Activated CD8-positive, alpha-beta memory T cell treated with anti-CD3 and anti-CD28 coated beads, Interleukin-2, amount 50 U/mL, for 24 hours (primary cell): ENCODE results near the gene TLE6.
A peak's percentile ranks its signal among the peaks of the same experiment; 100 is the strongest.
"Not testable (repeated sequence)": the region's sequence is repeated elsewhere in the genome, so short reads cannot be mapped to it uniquely, and the experiment has no call there.

Experiments used
- DNase-seq: peaks from one replicate; pipeline ENCODE4 v3.0.0-alpha.2; 2020; ENCODE audit errors: extremely low read depth

The TLE6 gene

DNA sequence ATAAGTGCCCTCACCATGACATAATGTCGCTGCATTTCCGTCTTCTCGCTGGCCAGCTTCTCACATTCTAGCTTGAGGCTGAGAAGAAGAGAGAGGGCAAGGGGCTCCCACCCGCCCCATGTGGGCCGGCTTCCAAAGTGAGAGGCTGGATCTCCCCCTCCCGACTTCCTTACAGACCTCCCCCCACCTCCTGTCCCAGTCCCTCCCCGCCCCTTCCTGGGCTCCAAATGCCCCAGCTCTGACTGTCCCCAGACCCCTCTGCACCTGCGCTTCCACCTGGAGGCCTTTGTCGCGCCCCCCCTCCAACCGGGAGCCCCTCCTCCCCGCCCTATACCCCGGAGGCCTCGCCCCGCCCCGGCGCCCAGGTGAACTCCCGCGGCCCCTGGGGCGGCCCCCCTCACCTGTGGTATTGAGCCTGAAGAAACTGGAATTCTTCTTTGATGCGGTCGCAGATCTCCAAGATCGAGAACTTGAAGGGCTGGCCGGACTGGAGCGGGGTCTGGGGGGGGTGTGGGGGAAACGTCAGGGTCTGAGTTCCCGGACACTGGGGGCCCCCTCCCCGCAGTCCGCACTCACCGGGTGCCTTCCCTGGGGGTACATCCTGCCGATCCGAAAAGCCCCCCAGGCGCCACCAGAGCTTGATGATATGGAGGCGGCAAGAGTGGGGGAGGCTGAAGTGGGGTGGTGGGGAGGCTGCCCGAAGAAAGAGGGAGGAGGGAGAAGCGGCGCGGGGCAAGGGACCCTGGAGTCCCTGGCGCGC, 51.1 kb downstream of the TLE6 start:
- no peak for DNase-seq

DNA sequence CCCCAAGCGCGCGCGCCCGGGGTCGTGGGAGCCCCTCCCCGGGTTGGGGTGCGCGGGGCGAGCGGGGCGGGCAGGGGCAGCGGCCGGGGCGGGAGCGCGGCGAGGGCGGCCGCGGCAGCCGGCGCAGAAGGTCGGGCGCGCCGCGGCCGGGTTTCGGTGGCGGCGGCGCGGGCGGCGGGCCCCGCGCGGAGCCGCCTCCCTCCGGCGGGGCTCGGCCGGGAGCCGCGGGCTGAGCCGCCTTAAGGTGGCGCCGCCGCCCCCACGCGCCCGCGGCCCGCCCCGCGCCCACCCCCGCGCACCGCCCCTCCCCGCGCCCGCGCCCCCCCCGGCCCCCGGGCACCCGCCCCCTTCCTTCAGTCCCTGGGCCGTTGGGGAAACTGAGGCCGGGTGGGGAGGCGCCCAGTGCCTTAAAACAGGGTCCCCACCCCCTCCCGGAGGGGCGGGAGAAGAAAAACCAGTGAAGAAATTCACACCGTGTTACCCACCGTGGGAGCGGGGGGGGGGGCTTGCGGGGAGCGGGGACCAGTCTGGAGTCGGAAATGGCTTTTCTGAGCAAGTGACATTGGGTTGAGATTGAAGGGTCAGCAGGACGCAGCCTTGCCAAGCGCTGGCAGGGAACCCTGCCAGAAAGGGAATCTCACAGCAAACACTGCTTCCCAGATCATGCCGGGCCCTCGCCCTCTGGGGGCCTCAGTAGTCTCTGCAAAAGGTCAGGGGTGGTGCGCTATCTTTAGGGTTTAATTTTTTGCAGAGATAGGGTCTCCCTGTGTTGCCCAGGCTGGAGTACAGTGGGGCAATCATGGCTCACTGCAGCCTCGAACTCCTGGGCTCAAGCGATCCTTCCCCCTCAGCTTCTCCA, 51.9 kb downstream of the TLE6 start, which contains the start of gene TLE2:
TSS of gene TLE2 (minus strand) at position 216 of the 859 bp plus-strand sequence. CDS start 376 bp downstream, outside the sequence.
- no peak for DNase-seq

DNA sequence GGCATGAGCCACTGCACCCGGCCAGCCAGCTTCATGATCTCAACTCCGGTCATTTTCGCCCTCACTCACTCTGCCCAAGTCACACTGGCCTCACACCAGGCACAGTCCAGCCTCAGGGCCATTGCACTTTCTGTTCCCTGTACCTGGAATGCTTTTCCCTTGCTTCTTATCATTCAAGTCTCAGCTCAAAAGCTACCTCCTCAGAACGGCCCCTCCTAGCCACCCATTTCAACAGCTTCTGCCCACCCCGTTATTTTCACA, 54.2 kb downstream of the TLE6 start:
- DNase-seq: no peak

DNA sequence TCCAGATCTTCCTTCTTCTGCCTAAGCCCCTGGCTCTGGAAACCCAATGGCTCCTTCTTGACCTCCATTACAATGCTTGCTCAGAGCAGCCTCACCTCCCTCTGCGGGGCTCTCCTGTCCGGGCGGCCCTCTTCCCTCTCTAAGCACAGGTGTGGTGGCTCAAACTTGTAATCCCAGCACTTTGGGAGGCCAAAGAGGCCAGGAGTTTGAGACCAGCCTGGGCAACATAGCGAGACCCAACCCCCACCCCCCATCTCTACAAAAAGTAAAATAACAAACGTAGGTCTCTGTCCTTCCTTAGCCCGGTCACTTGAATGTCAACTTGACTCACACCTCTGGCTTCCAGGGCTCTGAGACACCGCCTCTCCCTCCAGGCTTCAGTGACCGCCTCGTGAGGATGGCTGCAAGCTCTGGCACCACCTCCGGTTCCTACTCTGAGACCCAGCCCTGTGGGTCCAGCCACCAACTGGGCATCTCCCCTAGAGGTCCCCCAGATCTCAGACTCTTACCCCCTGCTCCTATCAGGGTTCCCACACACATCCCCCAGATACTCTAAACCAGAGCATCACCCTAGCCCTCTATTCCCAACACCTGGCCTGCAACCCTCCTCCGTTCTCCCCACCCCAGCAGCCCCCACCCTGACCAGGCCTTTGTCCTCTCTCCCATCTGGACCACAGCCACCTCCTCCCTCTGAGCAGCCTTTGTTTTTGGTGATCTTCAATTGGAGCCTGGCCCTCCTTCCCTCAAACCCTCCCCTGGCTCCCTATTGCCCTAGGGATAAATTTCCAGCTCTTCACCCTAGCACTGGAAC, 56.4 kb downstream of the TLE6 start:
- DNase-seq: no peak

DNA sequence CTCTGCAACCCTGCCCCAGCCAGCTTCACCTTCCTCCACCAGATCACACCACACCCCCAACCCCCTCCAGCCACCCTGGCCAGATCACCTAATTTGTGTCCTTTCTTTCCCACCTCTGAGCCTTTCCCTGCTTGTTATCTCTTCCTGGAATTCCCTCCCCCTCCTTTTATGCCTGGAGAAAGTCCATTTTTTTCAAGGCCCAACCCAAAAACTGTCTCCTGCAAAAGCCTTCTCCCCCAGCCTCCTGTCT, 57.0 kb downstream of the TLE6 start:
- DNase-seq: no peak

DNA sequence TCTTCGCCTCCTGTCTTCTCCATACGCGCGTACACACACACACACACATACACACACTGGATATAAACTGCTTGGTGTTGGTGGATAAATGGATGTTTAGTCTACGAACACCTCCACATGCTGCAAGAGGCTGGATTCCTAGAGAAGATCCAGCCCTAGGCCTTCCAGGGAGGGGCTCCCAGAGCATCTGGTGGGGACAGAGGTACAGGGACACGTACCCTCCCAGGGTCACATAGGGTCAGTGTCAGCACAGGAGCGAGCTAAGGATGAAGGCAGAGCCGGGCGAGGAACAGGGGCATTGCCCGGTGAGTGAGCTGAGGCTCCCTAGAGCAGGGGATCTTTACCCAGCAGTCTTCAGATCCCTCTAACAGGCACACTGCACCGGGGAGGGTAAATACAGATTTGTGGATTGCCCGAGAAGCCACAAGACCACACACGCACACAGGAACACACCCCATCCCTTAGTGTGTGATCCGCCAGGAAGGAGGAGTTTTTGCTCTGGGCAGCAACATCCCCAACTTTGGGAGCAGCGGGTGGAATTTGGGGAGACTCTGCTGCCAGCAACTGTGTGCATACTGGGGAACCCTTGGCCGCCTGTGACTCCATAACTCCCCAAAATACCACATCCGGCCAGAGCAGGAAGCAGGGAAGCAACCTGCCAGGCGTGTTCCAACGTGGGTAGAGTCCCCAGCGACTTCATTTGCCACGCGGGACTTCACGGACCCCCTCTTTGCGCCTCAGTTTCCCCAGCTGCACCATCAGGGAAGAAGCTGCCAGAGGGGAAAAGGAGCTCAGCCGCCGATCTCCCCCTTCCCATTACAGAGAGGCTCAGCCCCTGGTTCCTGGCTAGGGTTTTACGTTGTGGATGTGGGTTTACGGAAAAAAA, 57.5 kb downstream of the TLE6 start:
- no peak for DNase-seq

DNA sequence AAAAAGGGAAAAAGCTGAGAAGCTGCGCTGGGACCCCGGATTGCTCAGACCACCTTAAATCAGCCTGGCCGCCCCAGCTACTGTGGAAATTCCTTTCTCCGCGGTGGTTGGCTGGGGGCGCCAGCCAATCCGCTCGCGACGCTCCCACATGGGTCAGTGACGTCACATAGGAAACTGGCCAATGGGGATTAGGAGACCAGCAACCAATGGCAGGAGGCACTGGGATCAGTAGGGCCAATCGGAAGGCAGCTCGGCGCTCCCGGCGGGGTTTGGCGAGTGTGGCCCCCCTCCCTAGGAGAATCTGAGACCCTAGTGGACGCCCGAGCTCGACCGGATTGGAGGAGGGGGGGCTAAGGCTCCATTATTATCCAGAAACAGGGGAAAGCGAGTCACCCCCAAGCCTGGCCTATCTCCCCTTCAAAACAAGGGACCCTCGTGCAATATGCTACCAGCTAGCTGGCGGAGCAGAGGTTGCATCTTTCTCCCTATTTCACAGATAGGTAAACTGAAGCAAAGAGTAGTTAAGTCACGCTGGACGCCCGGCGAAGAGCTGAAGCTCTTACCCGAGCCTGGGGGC, 58.3 kb downstream of the TLE6 start:
- DNase-seq: peak; percentile 90

DNA sequence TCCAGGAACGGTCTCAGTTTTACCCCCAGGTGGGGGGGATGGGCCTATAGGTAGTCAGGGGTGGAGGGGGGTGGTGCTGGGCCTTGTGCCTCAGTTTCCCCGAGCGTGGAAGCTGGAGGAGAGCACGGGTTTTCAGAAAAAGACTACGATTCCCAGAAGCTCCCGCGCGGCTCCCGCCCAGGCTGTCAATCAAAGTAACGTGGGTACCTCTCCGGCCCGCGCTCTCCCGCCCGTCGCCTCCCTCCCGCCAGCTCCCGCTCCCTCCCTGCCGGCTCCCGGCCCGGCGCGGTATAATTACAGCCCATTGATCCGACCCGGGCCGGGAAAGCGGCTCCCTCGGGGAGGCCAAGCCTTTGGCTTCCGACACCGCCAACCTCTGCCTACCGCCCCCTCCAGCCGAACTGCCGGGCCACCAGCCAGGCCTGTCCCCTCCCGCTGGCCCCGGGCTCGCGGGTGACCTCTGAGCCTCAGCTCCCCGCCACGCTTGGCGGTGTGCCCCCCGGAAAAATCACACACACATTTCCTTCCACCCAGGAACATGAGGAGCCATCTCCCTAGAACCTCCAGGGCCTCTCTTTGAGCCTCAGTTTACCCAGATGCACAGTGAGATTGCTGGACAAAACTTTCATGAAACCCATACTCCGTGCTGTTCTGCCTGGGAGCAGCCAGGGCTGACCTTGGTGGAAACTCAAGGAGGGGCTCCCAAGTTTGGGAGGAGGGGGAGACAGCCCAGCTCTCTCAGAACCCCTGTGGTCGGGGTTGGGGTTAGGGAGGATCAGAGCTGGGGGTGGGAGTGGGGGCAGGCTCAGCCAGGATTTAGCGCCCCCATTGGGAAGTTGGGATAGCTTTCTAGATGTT, 59.0 kb downstream of the TLE6 start:
- DNase-seq: peak; percentile 56

DNA sequence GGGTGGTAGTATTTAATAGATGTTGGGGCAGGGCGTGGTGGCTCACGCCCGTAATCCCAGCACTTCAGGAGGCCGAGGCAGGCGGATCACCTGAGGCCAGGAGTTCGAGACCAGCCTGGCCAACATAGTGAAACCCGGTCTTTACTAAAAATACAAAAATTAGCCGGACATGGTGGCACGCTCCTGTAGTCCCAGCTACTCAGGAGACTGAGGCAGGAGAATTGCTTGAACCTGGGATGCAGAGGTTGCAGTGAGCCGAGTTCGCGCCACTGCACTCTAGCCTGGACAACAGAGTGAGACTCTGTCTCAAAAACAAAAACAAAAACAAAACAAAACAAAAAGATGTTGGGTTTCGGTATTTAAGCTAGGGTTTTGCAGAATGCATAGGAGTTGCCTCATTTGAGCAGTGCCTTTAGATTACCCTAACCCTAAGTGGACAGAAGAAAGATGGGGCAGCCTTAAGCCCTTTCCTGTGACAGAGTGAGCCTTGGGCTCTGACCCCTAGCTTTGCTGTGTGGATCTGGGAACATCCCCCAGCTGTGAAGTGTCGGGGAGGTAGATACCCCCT, 59.7 kb downstream of the TLE6 start:
- not testable (repeated sequence) for DNase-seq

DNA sequence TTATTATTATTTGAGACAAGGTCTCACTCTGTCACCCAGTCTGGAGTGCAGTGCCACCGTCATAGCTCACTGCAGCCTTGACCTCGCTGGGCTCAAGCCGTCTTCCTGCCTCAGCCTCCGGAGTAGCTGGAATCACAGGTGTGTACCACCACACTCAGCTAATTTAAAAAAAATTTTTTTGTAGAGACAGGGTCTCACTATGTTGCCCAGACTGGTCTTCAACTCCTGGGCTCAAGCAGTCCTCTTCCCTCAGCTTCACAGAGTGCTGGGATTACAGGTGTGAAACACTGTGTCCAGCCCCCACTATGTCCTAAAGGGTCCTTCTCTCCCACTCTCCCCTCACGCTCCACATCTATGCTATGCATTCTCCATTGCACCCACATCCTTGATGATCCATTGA, 60.9 kb downstream of the TLE6 start:
- DNase-seq: no peak

DNA sequence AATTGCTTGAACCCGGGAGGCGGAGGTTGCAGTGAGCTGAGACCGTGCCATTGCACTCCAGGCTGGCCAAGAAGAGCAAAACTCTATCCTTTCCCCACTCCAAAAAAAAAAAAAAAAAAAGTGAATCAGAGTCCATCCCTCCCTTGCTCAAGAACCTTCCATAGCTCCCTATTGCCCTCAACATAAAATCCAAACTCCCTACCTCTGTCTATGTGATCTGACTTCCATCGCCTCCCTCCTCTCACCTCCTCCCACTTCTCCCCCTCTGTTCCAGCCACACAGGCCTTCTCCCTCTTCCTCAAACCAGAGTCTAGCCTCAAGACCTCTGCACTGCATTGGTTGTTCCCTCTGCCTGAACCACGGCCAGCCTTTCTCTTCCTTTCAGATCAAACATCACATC, 61.8 kb downstream of the TLE6 start:
- no peak for DNase-seq

DNA sequence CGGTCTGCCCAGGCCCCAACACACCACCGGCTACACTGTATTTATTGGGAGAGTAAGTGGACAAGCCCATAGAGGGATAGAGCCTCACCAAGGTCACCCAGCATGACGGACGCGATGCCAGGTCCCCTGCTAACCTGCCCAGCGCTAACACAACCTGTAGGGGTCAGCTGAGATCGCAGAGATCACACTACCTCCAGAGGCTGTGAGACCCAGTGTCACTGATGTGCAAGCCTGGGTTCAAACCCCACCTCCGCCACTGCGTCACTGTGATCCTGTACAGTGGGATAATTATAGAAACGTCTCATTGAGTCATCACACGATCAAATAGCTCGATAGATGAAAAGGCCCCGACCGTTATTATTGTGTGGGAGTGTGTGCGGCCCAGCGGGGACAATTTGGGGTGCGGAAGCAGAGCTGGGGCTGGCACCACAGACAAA, 62.3 kb downstream of the TLE6 start:
- DNase-seq: no peak

DNA sequence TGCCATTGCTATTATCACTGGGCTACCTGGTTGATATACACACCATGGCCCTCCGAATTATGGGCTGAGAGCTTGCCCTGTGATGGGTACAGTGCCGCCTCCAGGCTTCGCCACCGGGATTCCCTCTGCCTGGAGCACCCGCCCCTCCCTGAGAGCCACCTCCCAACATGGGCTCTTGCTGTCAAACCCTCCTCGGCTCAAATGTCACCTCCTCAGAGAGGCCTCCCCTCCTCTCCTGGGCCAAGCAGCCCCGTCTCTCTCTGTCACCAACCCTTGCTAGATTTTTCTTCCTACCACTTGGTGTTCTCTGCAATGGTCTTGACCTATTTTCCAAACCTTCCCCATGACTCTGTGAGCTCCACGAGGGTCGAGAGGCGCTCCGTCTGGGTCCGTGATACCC, 64.0 kb downstream of the TLE6 start:
- no peak for DNase-seq

DNA sequence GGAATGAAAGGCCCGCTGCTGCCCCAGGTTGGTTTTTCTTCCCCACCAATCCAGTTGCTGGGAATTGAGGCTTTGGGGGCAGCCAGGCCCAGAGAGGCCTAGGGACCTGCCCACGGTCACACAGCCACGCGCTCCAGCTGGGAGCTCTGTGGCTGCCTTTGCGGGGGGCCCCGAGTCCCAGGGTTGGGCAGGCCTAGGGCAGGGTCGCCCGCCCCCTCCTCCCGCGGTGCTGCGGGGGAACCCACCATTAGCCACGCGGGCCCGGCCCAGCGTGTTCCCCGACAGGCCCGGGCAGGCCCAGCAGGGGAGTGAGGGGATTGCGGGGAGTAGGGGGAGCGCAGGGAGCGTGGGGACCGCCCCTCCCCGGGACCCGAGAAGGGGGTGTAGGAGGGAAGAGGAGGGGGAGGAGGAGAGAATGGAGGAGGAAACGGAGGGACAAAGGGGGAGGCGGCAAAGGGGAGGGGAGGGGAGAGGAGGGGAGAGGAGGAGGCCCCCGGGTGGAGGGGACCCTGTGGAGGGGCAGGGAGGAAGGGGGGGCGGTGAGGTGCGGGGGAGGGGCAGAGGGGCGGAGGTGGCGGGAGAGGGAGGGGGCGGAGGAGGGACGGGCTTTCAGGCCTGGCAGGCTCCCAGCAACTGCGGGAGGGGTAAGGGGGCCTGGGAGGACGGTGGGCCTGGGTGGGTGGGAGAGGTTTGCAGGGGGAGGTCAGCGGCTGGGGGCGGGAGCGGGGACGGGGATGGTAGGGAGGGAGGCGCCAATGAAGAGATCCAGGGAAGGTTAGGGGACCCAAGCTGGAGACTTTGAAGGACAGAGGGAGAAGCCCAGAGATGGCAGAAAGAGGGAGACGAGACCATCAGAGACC, 64.6 kb downstream of the TLE6 start:
- DNase-seq: no peak

DNA sequence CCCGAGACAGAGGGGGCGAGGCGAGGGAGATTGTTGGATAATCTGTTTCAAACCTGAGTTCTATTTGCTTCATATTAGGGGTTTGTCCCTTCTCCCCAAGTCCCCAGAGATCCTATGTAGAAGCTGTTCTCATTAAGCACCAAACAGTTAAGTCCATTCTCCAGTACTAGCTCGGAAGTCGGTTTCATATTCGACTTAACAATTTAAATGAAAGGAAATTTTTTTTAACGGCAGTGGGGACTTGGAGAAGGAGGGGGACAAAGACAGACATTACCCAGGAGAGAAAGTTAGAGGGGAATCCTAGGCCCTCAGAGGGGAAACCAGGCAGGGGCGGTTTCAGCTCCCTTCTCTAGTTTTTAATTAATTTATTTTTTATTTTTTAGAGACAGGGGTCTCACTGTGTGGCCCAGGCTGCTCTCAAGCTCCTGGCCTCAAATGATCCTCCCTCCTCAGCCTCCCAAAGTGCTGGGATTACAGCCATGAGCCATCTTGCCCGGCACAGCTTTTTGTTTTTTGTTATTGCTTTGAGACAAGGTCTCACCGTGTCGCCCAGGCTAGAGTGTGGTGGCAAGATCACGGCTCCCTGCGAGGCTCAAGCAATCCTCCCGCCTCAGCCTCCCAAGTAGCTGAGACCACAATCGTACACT, 65.4 kb downstream of the TLE6 start:
- DNase-seq: no peak
